GM21737 (cell line): ENCODE data around the gene ZNF74.

Experiments used
- ATAC-seq: cut with Tn5 transposase; IDR thresholded peaks from one replicate; pipeline ENCODE4 v1.9.1; 2021; ENCODE audit warnings: mild to moderate bottlenecking, moderate library complexity; ENCODE audit not compliant: unreplicated experiment

ZNF74 gene

DNA sequence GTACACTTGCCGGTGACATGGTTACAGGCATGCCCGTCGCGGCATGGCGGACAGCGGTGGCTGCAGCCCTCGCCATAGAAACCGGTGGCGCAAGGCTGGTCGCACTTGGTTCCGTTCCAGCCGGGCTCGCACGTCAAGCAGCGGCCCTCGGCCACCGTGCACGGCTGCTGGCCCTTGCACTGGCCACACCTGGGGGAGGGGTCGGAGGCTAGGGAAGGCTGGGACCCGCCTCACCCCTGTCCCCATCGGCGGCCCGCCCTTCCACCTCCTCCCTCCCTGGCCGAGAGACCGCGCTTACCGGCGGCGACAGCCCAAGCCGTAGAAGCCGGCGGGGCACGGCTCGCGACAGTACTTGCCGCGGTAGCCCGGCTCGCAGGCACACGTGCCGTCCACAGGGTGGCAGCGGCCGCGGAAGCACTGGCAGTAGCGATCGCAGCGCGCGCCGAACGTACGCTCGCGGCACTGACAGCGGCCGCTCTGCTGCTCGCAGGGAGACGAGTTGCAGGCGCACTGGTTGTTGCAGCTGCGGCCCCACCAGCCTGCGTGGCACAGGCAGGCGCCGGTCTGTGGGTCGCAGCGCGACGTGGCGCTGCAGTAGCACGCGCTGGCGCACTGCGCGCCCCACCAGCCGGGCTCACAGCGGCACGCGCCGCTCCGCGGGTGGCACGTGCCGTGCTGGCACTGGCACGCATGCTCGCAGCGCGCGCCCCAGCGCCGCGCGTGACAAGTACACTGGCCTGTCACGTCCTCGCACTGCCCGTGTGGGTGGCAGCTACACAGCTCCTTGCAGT lies 37.0 kb downstream of the ZNF74 start:
- no peak for ATAC-seq

- ATAC-seq: no peak
Observed at GRCh38 chr22:20431511-20432192, 37.7 kb downstream of the ZNF74 start.

DNA sequence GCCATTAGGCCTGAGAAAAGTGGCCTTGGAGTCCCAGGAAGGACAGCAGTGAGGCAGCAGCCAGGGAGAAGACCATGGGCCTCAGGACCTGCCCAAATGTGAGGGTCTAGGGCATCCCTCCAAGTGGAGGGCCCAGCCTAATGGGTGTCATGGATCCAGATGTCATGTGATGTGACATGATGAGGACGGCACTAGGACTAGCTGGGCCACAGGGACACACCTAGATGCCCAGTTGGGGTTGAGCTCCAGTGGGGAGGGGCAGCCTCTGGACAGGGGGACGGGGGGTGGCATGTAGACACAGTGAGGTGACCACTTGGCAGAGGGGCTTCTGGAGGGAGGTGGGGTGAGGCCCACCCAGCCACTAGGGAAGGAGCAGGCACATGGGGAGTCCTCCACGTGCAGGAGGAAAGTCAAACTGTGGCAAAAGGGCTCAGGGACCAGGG lies 38.3 kb downstream of the ZNF74 start:
- no peak for ATAC-seq

GRCh38 chr22:20433191-20433590 lies 39.2 kb downstream of the ZNF74 start:
- no peak for ATAC-seq

DNA sequence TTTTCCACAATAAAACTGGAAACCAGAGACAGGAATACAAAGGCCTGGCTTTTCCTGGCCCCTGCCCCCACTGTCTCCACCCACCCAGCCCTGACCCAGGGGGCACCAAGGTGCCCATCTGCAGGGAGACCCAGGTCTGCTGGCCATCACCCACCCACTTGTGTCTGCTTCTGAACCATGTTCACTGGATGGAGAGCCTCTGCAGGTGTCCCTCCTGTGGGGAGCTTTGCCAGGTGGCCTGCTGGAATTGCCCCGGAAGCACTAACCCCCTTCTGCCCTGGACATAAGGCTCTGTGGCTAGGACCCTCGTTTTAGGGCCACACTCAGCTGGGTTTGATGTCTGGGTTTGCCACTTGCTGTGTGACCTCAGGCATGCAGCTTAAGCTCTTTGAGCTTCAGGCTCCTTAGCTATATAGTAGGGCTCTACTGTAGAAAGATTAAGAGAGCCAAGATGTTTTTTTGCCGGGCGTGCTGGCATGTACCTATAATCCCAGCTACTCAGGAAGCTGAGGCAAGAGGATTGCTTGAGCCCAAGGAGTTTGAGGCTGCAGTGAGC lies 39.8 kb downstream of the ZNF74 start:
- no peak for ATAC-seq

DNA sequence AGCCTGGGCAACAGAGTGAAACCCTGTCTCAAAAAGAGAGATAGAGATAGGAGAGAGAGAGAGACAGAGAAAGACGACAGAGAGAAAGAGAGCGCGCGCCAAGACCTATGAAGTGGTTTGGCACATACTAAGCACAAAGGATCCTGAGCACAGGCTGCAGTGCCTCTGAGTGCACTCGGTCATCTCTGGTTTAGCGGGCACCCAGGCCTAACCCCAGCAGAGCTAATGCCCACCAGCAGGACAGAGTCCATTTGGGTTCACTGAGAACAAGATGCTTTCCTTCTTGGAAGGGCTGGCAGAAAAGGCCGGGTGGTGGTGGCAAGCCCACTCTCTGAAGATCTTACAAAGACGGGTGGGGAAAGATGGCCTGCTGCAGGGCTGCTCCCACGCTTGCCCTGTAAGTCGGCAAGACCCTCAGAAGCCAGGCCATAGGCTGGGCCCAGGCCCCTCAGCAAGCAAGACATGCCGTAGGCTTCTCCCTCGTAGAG lies 40.4 kb downstream of the ZNF74 start:
- no peak for ATAC-seq

GRCh38 chr22:20434773-20435172 lies 40.8 kb downstream of the ZNF74 start:
- ATAC-seq: no peak

GRCh38 chr22:20435436-20436306 lies 41.7 kb downstream of the ZNF74 start:
- no peak for ATAC-seq

DNA sequence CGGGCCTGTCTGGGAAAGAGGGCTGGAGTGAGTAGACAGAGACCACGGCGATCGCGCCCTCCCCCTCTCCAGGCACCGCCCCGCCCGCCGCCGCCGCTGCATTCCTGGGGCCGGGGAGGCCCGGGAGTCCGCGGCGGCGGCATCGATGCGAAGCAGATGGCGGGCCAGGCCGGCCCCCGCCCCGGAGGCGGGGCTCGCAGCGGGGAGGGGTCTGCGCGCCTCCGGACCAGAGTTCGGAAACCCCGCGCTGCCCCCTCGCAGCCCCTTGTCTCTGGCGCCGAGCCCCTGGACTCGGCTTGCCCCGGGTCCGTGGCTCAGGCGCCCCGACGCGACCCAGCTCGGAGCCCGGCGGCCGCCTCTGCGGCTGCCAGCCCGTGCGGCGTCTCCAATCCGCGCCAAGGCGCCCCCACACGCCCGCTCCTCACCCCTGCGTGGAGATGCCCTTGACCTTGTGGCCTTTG lies 42.4 kb downstream of the ZNF74 start:
- ATAC-seq: no peak

DNA sequence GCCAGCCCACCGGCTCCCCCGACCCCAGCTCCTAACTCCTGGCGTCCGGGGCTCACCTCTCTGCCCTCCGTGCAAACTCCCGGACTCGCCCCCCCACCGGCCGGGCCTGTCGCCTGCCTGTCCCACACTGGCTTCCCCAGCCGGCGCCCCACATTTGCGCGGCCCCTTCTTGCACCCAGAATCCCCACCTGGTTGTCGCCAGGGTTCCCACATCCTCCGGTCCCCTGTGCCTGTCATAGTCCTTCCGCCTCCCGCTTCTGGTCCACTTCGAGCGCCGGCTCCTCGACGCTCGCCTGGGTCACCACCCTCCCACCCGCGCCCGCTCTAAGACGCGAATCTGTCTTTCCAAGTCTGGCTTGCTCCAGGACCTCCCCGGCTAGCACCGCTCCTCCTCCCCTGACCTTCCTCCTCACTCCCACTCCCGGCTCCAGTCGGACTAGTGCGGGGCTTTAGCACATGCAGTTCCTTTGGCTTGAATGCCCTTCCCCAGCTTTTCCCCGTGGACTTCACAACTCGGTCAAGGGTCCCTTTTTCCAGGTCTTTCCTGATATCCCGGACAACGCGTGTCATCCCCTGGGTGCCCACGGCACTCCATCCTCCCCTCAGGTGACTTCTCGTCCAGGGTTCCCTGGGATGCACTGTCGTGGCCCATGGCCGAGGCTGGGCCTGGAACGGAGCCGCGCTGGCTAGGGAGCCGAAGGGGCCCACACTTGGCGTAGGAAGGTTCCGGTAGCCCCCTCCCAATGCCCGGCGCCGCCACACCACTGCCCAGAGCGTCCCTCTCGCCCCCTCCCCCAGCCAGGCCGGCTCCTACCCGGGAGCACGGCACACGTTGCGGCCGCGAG lies 43.0 kb downstream of the ZNF74 start:
- ATAC-seq: no peak

GRCh38 chr22:20437613-20438426 lies 43.9 kb downstream of the ZNF74 start, which contains the start of gene SCARF2:
Gene SCARF2, minus strand, starts transcription at chr22:20437825. Its CDS starts 71 bp downstream, at chr22:20437754.
- ATAC-seq: no peak

- no peak for ATAC-seq
Observed at GRCh38 chr22:20438427-20438677, 44.4 kb downstream of the ZNF74 start.

- ATAC-seq: no peak
Observed at GRCh38 chr22:20438678-20439492, 44.9 kb downstream of the ZNF74 start.

GRCh38 chr22:20439556-20439927 lies 45.6 kb downstream of the ZNF74 start:
- ATAC-seq: no peak

GRCh38 chr22:20439928-20440575 lies 46.1 kb downstream of the ZNF74 start:
- ATAC-seq: no peak

GRCh38 chr22:20440637-20441591 lies 47.0 kb downstream of the ZNF74 start:
- ATAC-seq: no peak
